Endothelial cell of hepatic sinusoid (primary cell): ENCODE measurements around the gene PYGL.
"Not testable (repeated sequence)": the region's sequence is repeated elsewhere in the genome, so short reads cannot be mapped to it uniquely, and the experiment has no call there.

Experiments
- in situ Hi-C: cut with HindIII; loops from 2 replicates; pipeline ENCODE4 v1.10.0; 2017; ENCODE audit warnings: low sequenced_read_pairs

Gene PYGL

GRCh38 chr14:50943943-50944646 lies at the start of gene PYGL:
Gene PYGL, minus strand, starts transcription at chr14:50944483. Its CDS starts 80 bp downstream, at chr14:50944403.
- in situ Hi-C loops: no loop called here

- in situ Hi-C loops: no loop called here
Measured at GRCh38 chr14:50985859-50986331, 41.6 kb upstream of the PYGL start.

- in situ Hi-C loops: no loop called here
Measured at GRCh38 chr14:50985124-50985858, 41.0 kb upstream of the PYGL start.

GRCh38 chr14:50984036-50984710 lies 39.9 kb upstream of the PYGL start:
- in situ Hi-C loops: loop anchor here (5.0 kb wide), 1 partner anchor 58 kb away; no protein-coding TSS in a partner anchor

GRCh38 chr14:50979941-50980850 lies 35.9 kb upstream of the PYGL start:
- in situ Hi-C loops: loop anchor here (5.0 kb wide), 1 partner anchor 62 kb away; no protein-coding TSS in a partner anchor

- in situ Hi-C loops: no loop called here
Measured at GRCh38 chr14:50978888-50979287, 34.6 kb upstream of the PYGL start.

- in situ Hi-C loops: no loop called here
Measured at GRCh38 chr14:50978529-50978871, 34.2 kb upstream of the PYGL start.

- in situ Hi-C loops: no loop called here
Measured at GRCh38 chr14:50977863-50978528, 33.7 kb upstream of the PYGL start.

GRCh38 chr14:50974118-50974517 lies 29.8 kb upstream of the PYGL start:
- in situ Hi-C loops: no loop called here

- in situ Hi-C loops: no loop called here
Measured at GRCh38 chr14:50972734-50973133, 28.5 kb upstream of the PYGL start.

GRCh38 chr14:50970886-50971781 lies 26.9 kb upstream of the PYGL start:
- in situ Hi-C loops: no loop called here

- in situ Hi-C loops: no loop called here
Measured at GRCh38 chr14:50967790-50968189, 23.5 kb upstream of the PYGL start.

- in situ Hi-C loops: no loop called here
Measured at GRCh38 chr14:50967103-50967502, 22.8 kb upstream of the PYGL start.

GRCh38 chr14:50964683-50965390 lies 20.6 kb upstream of the PYGL start:
- in situ Hi-C loops: no loop called here

GRCh38 chr14:50963919-50964318 lies 19.6 kb upstream of the PYGL start:
- in situ Hi-C loops: no loop called here

GRCh38 chr14:50961605-50962221 lies 17.4 kb upstream of the PYGL start:
- in situ Hi-C loops: no loop called here

- in situ Hi-C loops: no loop called here
Measured at GRCh38 chr14:50957296-50957695, 13.0 kb upstream of the PYGL start.

- in situ Hi-C loops: not testable (repeated sequence)
Measured at GRCh38 chr14:50956421-50956820, 12.1 kb upstream of the PYGL start.
